GM10266 (cell line): ENCODE results near the gene FSIP1.

ENCODE experiments used
- DNase-seq: peaks from one replicate; pipeline ENCODE4 v3.0.0; 2012; ENCODE audit errors: extremely low spot score
- TF ChIP-seq, protein P1 (sequence below): IDR thresholded peaks from 2 replicates; pipeline ENCODE4 v1.5.1; 2012; ENCODE audit warnings: mild to moderate bottlenecking, low read depth; ENCODE audit not compliant: control insufficient read depth, insufficient read depth; ENCODE audit errors: missing control alignments

FSIP1 gene

DNA sequence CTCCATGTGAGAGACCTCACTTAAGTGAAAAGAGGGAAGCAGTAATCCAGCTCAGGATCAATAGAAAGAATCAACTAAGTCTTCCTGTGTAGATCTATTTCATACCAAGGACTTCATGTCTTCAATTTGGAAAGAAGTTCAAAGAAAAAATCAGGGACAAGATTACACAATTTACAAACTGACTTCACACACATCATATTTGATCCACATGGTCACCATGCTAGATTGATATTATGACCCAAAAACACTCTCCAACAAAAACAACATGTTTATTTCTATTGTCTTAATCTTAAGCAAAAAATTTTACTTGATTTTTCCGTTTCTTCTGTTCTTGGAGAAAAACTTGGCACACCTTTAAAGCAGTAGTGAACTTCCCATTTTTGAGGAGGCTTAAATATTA lies 125.5 kb downstream of the FSIP1 start:
- TF ChIP-seq, protein P1, sequence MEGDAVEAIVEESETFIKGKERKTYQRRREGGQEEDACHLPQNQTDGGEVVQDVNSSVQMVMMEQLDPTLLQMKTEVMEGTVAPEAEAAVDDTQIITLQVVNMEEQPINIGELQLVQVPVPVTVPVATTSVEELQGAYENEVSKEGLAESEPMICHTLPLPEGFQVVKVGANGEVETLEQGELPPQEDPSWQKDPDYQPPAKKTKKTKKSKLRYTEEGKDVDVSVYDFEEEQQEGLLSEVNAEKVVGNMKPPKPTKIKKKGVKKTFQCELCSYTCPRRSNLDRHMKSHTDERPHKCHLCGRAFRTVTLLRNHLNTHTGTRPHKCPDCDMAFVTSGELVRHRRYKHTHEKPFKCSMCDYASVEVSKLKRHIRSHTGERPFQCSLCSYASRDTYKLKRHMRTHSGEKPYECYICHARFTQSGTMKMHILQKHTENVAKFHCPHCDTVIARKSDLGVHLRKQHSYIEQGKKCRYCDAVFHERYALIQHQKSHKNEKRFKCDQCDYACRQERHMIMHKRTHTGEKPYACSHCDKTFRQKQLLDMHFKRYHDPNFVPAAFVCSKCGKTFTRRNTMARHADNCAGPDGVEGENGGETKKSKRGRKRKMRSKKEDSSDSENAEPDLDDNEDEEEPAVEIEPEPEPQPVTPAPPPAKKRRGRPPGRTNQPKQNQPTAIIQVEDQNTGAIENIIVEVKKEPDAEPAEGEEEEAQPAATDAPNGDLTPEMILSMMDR = no peak
- DNase-seq = no peak

GRCh38 chr15:39654304-39654703 lies 128.3 kb downstream of the FSIP1 start:
- no peak for DNase-seq
- TF ChIP-seq, protein P1 = no peak

DNA sequence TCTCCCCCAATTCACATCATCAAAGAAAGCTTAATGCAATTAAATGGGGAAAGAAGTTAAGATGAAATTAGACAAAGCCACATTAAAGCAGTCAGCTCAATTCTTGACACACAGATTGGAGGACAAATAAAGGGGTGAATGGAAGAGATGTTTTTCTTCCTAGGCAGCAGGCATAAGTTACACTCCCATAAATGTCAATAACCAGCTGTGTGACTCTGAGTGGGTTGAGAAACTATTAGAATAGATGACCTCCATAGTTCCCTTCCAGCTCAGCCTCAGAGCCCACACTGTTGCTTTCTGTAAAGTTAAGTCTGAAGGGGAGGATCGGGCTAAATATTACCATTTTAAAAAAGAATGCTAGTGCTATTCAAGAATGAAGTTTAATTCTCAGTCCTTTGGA lies 130.8 kb downstream of the FSIP1 start:
- TF ChIP-seq, protein P1 = no peak
- DNase-seq = no peak

DNA sequence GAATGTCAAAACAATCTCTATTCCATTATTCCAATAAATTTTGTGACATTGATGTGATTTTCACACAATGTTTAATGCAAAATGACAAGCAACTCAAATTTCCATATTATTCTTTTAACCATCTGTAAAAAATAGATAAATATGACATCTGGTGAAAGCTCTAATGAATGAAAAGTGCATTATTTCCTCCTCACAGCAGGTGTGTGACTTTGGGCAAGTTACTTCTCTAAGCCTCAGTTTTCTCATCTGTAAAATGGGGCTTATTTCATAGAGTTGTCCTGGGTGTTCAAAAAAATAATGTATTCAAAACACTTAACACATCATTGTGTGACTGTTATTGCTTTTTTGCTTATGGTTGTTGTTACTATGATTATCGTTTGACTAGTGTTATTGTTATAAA lies 131.3 kb downstream of the FSIP1 start:
- no peak for DNase-seq

GRCh38 chr15:39649757-39650156 lies 132.9 kb downstream of the FSIP1 start:
- no peak for DNase-seq
- TF ChIP-seq, protein P1 = no peak

More for the DNA sequence above, 131.3 kb downstream of the FSIP1 start:
- TF ChIP-seq, protein P1 = no peak

DNA sequence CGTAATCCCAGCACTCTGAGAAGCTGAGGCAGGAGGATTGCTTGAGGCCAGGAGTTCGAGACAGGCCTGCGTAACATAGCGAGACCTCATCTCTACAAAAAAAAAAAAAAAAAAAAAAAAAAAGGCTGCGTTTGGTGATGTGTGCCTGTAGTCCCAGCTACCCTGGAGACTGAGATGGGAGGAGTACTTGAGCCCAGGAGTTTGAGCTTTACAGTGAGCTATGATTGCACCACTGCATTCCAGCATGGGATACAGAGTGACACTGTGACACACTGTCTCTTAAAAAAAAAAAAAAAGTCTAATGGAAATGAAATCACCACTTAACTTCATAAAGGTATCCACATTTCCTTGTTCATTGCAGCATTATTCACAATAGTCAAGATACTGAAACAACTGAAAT lies 136.2 kb downstream of the FSIP1 start:
- TF ChIP-seq, protein P1 = no peak
- DNase-seq = no peak

- DNase-seq = no peak
- TF ChIP-seq, protein P1 = no peak
Observed at GRCh38 chr15:39645976-39646257, 136.7 kb downstream of the FSIP1 start.
